T-helper 2 cell treated with Interferon-gamma antibody and Interleukin-4, amounts not matched to agents 5 μg/mL and 100 μg/mL, for 36 hours (primary cell): ENCODE data around the gene RNF19B.
"Not testable (repeated sequence)": the region's sequence is repeated elsewhere in the genome, so short reads cannot be mapped to it uniquely, and the experiment has no call there.

Source experiments
- DNase-seq: peaks from one replicate; pipeline ENCODE4 v3.0.0; 2021; ENCODE audit warnings: low spot score
- H3K27ac Mint-ChIP-seq: one replicate; pipeline ENCODE4 v1.8.0; 2021; ENCODE audit warnings: mild to moderate bottlenecking, mixed read lengths
- H3K27me3 Mint-ChIP-seq: one replicate; pipeline ENCODE4 v1.8.0; 2021; ENCODE audit warnings: low read depth, mixed read lengths
- H3K36me3 Mint-ChIP-seq: one replicate; pipeline ENCODE4 v1.8.0; 2021; ENCODE audit warnings: low read depth, mixed read lengths
- H3K4me1 Mint-ChIP-seq: one replicate; pipeline ENCODE4 v1.8.0; 2021; ENCODE audit warnings: low read depth, mixed read lengths
- H3K4me3 Mint-ChIP-seq: one replicate; pipeline ENCODE4 v1.8.0; 2022; ENCODE audit warnings: mild to moderate bottlenecking, moderate library complexity, mixed read lengths
- H3K9me3 Mint-ChIP-seq: one replicate; pipeline ENCODE4 v1.8.0; 2021; ENCODE audit warnings: mixed read lengths

Gene RNF19B

GRCh38 chr1:32984455-32985171, 20.0 kb upstream of the RNF19B start:
- no peaks in the 10 kb centered on the region for H3K27me3 Mint-ChIP-seq
- H3K4me1 Mint-ChIP-seq, result peaks cover 79% of the 10 kb centered on the region
- DNase-seq, result peak; percentile 78
- peak overlapping the region; percentile 78 for H3K27ac Mint-ChIP-seq
- H3K36me3 Mint-ChIP-seq, result peaks cover 10% of the 10 kb centered on the region
- peak overlapping the region; percentile 58 for H3K4me3 Mint-ChIP-seq
- no peaks in the 10 kb centered on the region for H3K9me3 Mint-ChIP-seq

GRCh38 chr1:32984090-32984454, 19.5 kb upstream of the RNF19B start:
- Mint-ChIP-seq H3K27me3 (no peaks in the 10 kb centered on the region), H3K27ac (peak overlapping the region; percentile 78), H3K9me3 (no peaks in the 10 kb centered on the region), H3K36me3 (peaks cover 10% of the 10 kb centered on the region), H3K4me3 (peak overlapping the region; percentile 58), H3K4me1 (peaks cover 76% of the 10 kb centered on the region)
- no peak for DNase-seq

- Mint-ChIP-seq H3K36me3 (peaks cover 7% of the 10 kb centered on the region), H3K9me3 (no peaks in the 10 kb centered on the region), H3K4me1 (peaks cover 70% of the 10 kb centered on the region), H3K27me3 (no peaks in the 10 kb centered on the region), H3K4me3 (peak overlapping the region; percentile 65), H3K27ac (peak overlapping the region; percentile 93)
- no peak for DNase-seq
These were observed 18.4 kb upstream of the RNF19B start for GRCh38 chr1:32983020-32983419.

- H3K4me1 Mint-ChIP-seq, result peaks cover 65% of the 10 kb centered on the region
- H3K4me3 Mint-ChIP-seq, result peak overlapping the region; percentile 80
- peaks cover 3% of the 10 kb centered on the region for H3K36me3 Mint-ChIP-seq
- H3K9me3 Mint-ChIP-seq, result no peaks in the 10 kb centered on the region
- peak overlapping the region; percentile 93 for H3K27ac Mint-ChIP-seq
- H3K27me3 Mint-ChIP-seq, result no peaks in the 10 kb centered on the region
- peak; percentile 76 for DNase-seq
These were observed 16.6 kb upstream of the RNF19B start for GRCh38 chr1:32981003-32981901.

GRCh38 chr1:32980080-32980479, 15.5 kb upstream of the RNF19B start:
- Mint-ChIP-seq H3K9me3 (no peaks in the 10 kb centered on the region), H3K4me3 (peak overlapping the region; percentile 80), H3K36me3 (peaks cover 3% of the 10 kb centered on the region), H3K4me1 (peaks cover 53% of the 10 kb centered on the region), H3K27ac (peak overlapping the region; percentile 10), H3K27me3 (no peaks in the 10 kb centered on the region)
- no peak for DNase-seq

GRCh38 chr1:32978854-32979253, 14.2 kb upstream of the RNF19B start:
- peaks cover 3% of the 10 kb centered on the region for H3K36me3 Mint-ChIP-seq
- DNase-seq, result no peak
- H3K4me3 Mint-ChIP-seq, result no peak overlapping the region
- peaks cover 42% of the 10 kb centered on the region for H3K4me1 Mint-ChIP-seq
- H3K27me3 Mint-ChIP-seq, result no peaks in the 10 kb centered on the region
- H3K27ac Mint-ChIP-seq, result peak overlapping the region; percentile 59
- H3K9me3 Mint-ChIP-seq, result no peaks in the 10 kb centered on the region

- H3K27me3 Mint-ChIP-seq, result peaks cover 2% of the 10 kb centered on the region
- H3K9me3 Mint-ChIP-seq, result no peaks in the 10 kb centered on the region
- no peak overlapping the region for H3K4me3 Mint-ChIP-seq
- H3K27ac Mint-ChIP-seq, result no peak overlapping the region
- peaks cover 30% of the 10 kb centered on the region for H3K4me1 Mint-ChIP-seq
- DNase-seq, result no peak
- H3K36me3 Mint-ChIP-seq, result peaks cover 2% of the 10 kb centered on the region
These were observed 13.0 kb upstream of the RNF19B start for GRCh38 chr1:32977546-32978087.

- H3K9me3 Mint-ChIP-seq, H3K27ac Mint-ChIP-seq, H3K36me3 Mint-ChIP-seq, DNase-seq, H3K4me3 Mint-ChIP-seq: not testable (repeated sequence)
- Mint-ChIP-seq H3K4me1 (peaks cover 12% of the 10 kb centered on the region), H3K27me3 (peaks cover 13% of the 10 kb centered on the region)
These were observed 10.4 kb upstream of the RNF19B start for GRCh38 chr1:32975055-32975454.

GRCh38 chr1:32973458-32973857, 8.8 kb upstream of the RNF19B start:
- peaks cover 13% of the 10 kb centered on the region for H3K27me3 Mint-ChIP-seq
- not testable (repeated sequence) for H3K36me3 Mint-ChIP-seq, DNase-seq, H3K4me3 Mint-ChIP-seq, H3K9me3 Mint-ChIP-seq, H3K27ac Mint-ChIP-seq
- H3K4me1 Mint-ChIP-seq, result peaks cover 13% of the 10 kb centered on the region

- Mint-ChIP-seq H3K36me3 (peaks cover 2% of the 10 kb centered on the region), H3K27me3 (peaks cover 13% of the 10 kb centered on the region), H3K4me3 (peak overlapping the region; percentile 63), H3K27ac (no peak overlapping the region), H3K4me1 (peaks cover 17% of the 10 kb centered on the region), H3K9me3 (no peaks in the 10 kb centered on the region)
- DNase-seq, result no peak
These were observed 8.3 kb upstream of the RNF19B start for GRCh38 chr1:32972814-32973428.

GRCh38 chr1:32971576-32971975, 7.0 kb upstream of the RNF19B start:
- peaks cover 2% of the 10 kb centered on the region for H3K36me3 Mint-ChIP-seq
- peak overlapping the region; percentile 4 for H3K4me3 Mint-ChIP-seq
- DNase-seq, result no peak
- no peak overlapping the region for H3K27ac Mint-ChIP-seq
- H3K27me3 Mint-ChIP-seq, result peaks cover 13% of the 10 kb centered on the region
- H3K9me3 Mint-ChIP-seq, result no peaks in the 10 kb centered on the region
- peaks cover 21% of the 10 kb centered on the region for H3K4me1 Mint-ChIP-seq

GRCh38 chr1:32971156-32971555, 6.5 kb upstream of the RNF19B start:
- no peak for DNase-seq
- Mint-ChIP-seq H3K4me3 (no peak overlapping the region), H3K9me3 (no peaks in the 10 kb centered on the region), H3K27me3 (peaks cover 13% of the 10 kb centered on the region), H3K27ac (no peak overlapping the region), H3K4me1 (peaks cover 22% of the 10 kb centered on the region), H3K36me3 (peaks cover 2% of the 10 kb centered on the region)

GRCh38 chr1:32969566-32969965, 5.0 kb upstream of the RNF19B start:
- Mint-ChIP-seq H3K4me3 (no peak overlapping the region), H3K36me3 (peaks cover 2% of the 10 kb centered on the region), H3K9me3 (no peaks in the 10 kb centered on the region), H3K4me1 (peaks cover 26% of the 10 kb centered on the region), H3K27me3 (peaks cover 13% of the 10 kb centered on the region), H3K27ac (no peak overlapping the region)
- DNase-seq, result no peak
